ENCODE results near the gene GREB1.

GREB1 gene

DNA sequence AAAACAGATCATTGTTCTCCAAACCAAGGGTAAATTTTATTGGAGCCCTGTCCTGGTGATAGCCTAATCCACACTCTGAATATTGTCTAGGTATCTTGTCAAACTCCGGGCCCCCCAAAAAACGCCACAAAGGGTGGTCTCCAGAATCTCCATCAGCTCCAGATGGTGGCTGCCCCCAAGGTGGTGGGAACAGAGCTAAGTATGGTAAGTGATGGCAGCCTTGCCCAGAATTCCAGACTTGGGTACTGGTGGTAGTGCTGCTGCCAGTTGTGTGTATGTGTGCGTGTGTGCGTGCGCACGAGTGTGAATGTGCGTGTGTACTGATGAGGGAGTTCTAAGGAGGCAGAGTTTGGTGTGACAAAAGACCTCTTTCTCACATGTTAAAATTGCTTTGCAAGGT, 51.2 kb downstream of the GREB1 start:
- H2AFZ ChIP-seq (ENCODE audit: low read depth, low read length, severe bottlenecking): no peak overlapping the region
- H3K27me3 ChIP-seq (ENCODE audit: low read length): no peaks in the 10 kb centered on the region
- H4K20me1 ChIP-seq (ENCODE audit: low read depth, low read length): no peaks in the 10 kb centered on the region
- TF ChIP-seq, protein P1, sequence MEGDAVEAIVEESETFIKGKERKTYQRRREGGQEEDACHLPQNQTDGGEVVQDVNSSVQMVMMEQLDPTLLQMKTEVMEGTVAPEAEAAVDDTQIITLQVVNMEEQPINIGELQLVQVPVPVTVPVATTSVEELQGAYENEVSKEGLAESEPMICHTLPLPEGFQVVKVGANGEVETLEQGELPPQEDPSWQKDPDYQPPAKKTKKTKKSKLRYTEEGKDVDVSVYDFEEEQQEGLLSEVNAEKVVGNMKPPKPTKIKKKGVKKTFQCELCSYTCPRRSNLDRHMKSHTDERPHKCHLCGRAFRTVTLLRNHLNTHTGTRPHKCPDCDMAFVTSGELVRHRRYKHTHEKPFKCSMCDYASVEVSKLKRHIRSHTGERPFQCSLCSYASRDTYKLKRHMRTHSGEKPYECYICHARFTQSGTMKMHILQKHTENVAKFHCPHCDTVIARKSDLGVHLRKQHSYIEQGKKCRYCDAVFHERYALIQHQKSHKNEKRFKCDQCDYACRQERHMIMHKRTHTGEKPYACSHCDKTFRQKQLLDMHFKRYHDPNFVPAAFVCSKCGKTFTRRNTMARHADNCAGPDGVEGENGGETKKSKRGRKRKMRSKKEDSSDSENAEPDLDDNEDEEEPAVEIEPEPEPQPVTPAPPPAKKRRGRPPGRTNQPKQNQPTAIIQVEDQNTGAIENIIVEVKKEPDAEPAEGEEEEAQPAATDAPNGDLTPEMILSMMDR (IDR thresholded peaks at IDR 0.05; ENCODE audit: insufficient read depth, low read length, poor library complexity, severe bottlenecking): no peak
- no peak for TF ChIP-seq EZH2phosphoT487 (conservative IDR thresholded peaks at IDR 0.05; ENCODE audit: low read length)
- no peak overlapping the region for H3K9ac ChIP-seq (ENCODE audit: low read length)
- H3K4me2 ChIP-seq (ENCODE audit: low read depth, low read length, poor library complexity, severe bottlenecking): no peak overlapping the region
- no peaks in the 10 kb centered on the region for H3K79me2 ChIP-seq (ENCODE audit: insufficient read depth, low read length)
- no peak overlapping the region for H3K27ac ChIP-seq (ENCODE audit: low read depth, low read length)
- H3K4me3 ChIP-seq (ENCODE audit: insufficient read depth, low read length, poor library complexity, severe bottlenecking): no peak overlapping the region
- no peaks in the 10 kb centered on the region for H3K9me2 ChIP-seq (replicated peaks; ENCODE audit: insufficient read depth, low read length)
- H3F3A ChIP-seq (ENCODE audit: insufficient read depth): no peaks in the 10 kb centered on the region
- H3K36me3 ChIP-seq (ENCODE audit: low read length): no peaks in the 10 kb centered on the region
- no peaks in the 10 kb centered on the region for H3K9me3 ChIP-seq (ENCODE audit: insufficient read depth, low read length)

DNA sequence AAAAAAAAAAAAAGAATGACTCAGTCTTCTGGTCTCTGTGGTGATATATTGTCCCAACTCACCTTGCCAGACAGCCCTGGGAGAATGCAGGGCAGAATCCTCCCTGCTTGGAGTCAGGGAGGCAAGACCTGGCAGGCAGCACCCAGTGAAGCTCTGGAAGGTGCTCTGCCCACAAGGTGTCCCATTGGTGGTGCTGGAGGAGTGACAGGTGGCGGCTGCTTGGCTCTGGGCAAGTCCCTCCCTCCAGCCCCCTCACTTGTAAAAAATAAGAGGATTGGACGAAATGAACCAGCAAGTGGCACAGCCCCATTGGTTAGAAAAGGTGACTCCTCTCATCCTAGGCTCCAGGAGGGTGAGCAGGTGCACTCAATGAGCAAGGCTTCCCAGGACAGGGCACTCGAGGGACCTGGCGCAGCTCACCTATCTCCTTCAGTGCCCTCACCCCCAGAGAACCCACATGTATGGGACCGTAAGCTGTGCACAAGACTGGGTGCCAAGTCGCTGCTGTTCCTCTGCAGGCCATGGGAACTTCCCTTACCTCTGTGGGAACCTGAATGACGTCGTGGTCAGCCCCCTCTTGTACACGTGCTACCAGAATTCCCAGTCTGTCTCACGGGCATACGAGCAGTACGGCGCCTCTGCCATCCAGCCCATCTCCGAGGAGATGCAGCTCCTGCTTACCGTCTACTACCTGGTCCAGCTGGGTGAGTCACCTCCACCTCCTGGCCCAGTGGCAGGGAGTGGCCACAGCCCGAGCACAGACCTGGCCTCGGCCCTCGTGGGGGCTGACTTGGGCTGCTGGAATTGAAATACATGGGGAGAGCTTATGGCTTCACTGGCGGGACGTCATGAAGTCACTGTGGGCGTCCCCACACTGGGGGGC, 54.6 kb downstream of the GREB1 start:
- no peaks in the 10 kb centered on the region for H3F3A ChIP-seq (ENCODE audit: insufficient read depth)
- H3K9me2 ChIP-seq (replicated peaks; ENCODE audit: insufficient read depth, low read length): no peaks in the 10 kb centered on the region
- no peaks in the 10 kb centered on the region for H4K20me1 ChIP-seq (ENCODE audit: low read depth, low read length)
- no peaks in the 10 kb centered on the region for H3K79me2 ChIP-seq (ENCODE audit: insufficient read depth, low read length)
- H3K4me3 ChIP-seq (ENCODE audit: insufficient read depth, low read length, poor library complexity, severe bottlenecking): no peak overlapping the region
- TF ChIP-seq EZH2phosphoT487 (conservative IDR thresholded peaks at IDR 0.05; ENCODE audit: low read length): no peak
- TF ChIP-seq, protein P1 (IDR thresholded peaks at IDR 0.05; ENCODE audit: insufficient read depth, low read length, poor library complexity, severe bottlenecking): no peak
- no peak overlapping the region for H3K27ac ChIP-seq (ENCODE audit: low read depth, low read length)
- no peak overlapping the region for H3K9ac ChIP-seq (ENCODE audit: low read length)
- no peaks in the 10 kb centered on the region for H3K27me3 ChIP-seq (ENCODE audit: low read length)
- H3K4me2 ChIP-seq (ENCODE audit: low read depth, low read length, poor library complexity, severe bottlenecking): no peak overlapping the region
- no peaks in the 10 kb centered on the region for H3K36me3 ChIP-seq (ENCODE audit: low read length)
- no peaks in the 10 kb centered on the region for H3K9me3 ChIP-seq (ENCODE audit: insufficient read depth, low read length)
- H2AFZ ChIP-seq (ENCODE audit: low read depth, low read length, severe bottlenecking): no peak overlapping the region

DNA sequence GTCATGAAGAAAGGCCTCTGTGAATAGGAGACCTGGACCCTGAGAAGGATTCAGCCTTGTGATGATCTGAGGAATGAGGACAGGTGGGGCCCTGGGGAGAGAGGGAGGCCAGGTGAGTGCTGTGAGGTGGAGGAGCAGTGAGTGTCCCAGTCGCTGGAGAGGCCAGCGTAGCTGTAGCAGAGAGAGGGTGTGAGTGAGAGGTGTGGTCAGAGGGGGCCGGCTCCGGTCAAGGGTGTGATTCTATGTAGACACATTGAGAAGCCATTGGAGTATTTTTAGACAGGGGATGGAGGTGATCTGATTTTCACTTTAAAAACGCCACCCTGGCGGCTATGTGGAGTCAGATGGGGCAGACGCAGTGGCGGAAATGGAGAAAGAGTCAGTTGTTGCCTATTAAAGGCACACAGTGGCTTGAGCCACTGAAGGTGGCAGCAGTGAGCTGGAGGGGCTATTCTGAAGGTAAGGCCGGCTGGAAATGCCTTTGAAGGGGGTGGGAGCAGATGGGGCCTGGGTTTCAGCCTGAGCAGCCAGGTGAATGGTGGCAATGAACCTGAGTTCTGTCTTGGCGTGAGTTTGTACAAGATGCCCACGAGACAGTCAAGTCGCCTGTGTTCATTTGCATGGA, 55.6 kb downstream of the GREB1 start:
- Histone ChIP-seq H3K27me3 (ENCODE audit: low read length) (no peaks in the 10 kb centered on the region), H3K36me3 (ENCODE audit: low read length) (no peaks in the 10 kb centered on the region), H3K79me2 (ENCODE audit: insufficient read depth, low read length) (no peaks in the 10 kb centered on the region), H3K9me2 (replicated peaks; ENCODE audit: insufficient read depth, low read length) (no peaks in the 10 kb centered on the region), H3K27ac (ENCODE audit: low read depth, low read length) (no peak overlapping the region), H4K20me1 (ENCODE audit: low read depth, low read length) (no peaks in the 10 kb centered on the region), H3K9me3 (ENCODE audit: insufficient read depth, low read length) (no peaks in the 10 kb centered on the region), H3K4me2 (ENCODE audit: low read depth, low read length, poor library complexity, severe bottlenecking) (no peak overlapping the region), H3K4me3 (ENCODE audit: insufficient read depth, low read length, poor library complexity, severe bottlenecking) (no peak overlapping the region), H3F3A (ENCODE audit: insufficient read depth) (no peaks in the 10 kb centered on the region), H3K9ac (ENCODE audit: low read length) (no peak overlapping the region), H2AFZ (ENCODE audit: low read depth, low read length, severe bottlenecking) (no peak overlapping the region)
- TF ChIP-seq, protein P1 (IDR thresholded peaks at IDR 0.05; ENCODE audit: insufficient read depth, low read length, poor library complexity, severe bottlenecking): no peak
- no peak for TF ChIP-seq EZH2phosphoT487 (conservative IDR thresholded peaks at IDR 0.05; ENCODE audit: low read length)
